Pons (tissue), 1 donor: ENCODE data around the gene CTNNA2.
A peak's percentile ranks its signal among the peaks of the same experiment; 100 is the strongest.
"Not testable (repeated sequence)": the region's sequence is repeated elsewhere in the genome, so short reads cannot be mapped to it uniquely, and the experiment has no call there.

ENCODE experiments used
- DNase-seq: peaks from one replicate; pipeline ENCODE4 v3.0.0-alpha.2; 2016; ENCODE audit warnings: low spot score

Gene CTNNA2

GRCh38 chr2:80091237-80091636 is 578.4 kb downstream of the CTNNA2 start:
- no peak for DNase-seq

GRCh38 chr2:80092474-80092873 is 579.6 kb downstream of the CTNNA2 start:
- DNase-seq = no peak

- DNase-seq = not testable (repeated sequence)
Observed at GRCh38 chr2:80098503-80098902, 585.7 kb downstream of the CTNNA2 start.

GRCh38 chr2:80102026-80102425 is 589.2 kb downstream of the CTNNA2 start:
- DNase-seq = peak; percentile 6

GRCh38 chr2:80105015-80105640 is 592.3 kb downstream of the CTNNA2 start:
- DNase-seq = no peak

GRCh38 chr2:80111185-80111584 is 598.3 kb downstream of the CTNNA2 start:
- DNase-seq = no peak

GRCh38 chr2:80112790-80113189 is 599.9 kb downstream of the CTNNA2 start:
- DNase-seq = no peak

- DNase-seq = no peak
Observed at GRCh38 chr2:80113399-80113798, 600.5 kb downstream of the CTNNA2 start.

GRCh38 chr2:80114812-80115211 is 602.0 kb downstream of the CTNNA2 start:
- no peak for DNase-seq

- DNase-seq = no peak
Observed at GRCh38 chr2:80117401-80117800, 604.5 kb downstream of the CTNNA2 start.

- no peak for DNase-seq
Observed at GRCh38 chr2:80120866-80121265, 608.0 kb downstream of the CTNNA2 start.

- DNase-seq = no peak
Observed at GRCh38 chr2:80122675-80123074, 609.8 kb downstream of the CTNNA2 start.

- no peak for DNase-seq
Observed at GRCh38 chr2:80126596-80127189, 613.8 kb downstream of the CTNNA2 start.

GRCh38 chr2:80128080-80128479 is 615.2 kb downstream of the CTNNA2 start:
- no peak for DNase-seq

GRCh38 chr2:80132281-80132680 is 619.4 kb downstream of the CTNNA2 start:
- no peak for DNase-seq

GRCh38 chr2:80135001-80135400 is 622.1 kb downstream of the CTNNA2 start:
- no peak for DNase-seq

- DNase-seq = no peak
Observed at GRCh38 chr2:80136338-80136737, 623.5 kb downstream of the CTNNA2 start.

GRCh38 chr2:80139001-80139400 is 626.1 kb downstream of the CTNNA2 start:
- no peak for DNase-seq

- DNase-seq = no peak
Observed at GRCh38 chr2:80141007-80141726, 628.3 kb downstream of the CTNNA2 start.

GRCh38 chr2:80145499-80145898 is 632.6 kb downstream of the CTNNA2 start:
- DNase-seq = no peak

- not testable (repeated sequence) for DNase-seq
Observed at GRCh38 chr2:80146757-80147156, 633.9 kb downstream of the CTNNA2 start.

- no peak for DNase-seq
Observed at GRCh38 chr2:80147690-80148089, 634.8 kb downstream of the CTNNA2 start.

- no peak for DNase-seq
Observed at GRCh38 chr2:80148906-80149305, 636.1 kb downstream of the CTNNA2 start.
